HG03354 (cell line): Measurements from ENCODE around the gene PTPRH.
"Not testable (repeated sequence)": the region's sequence is repeated elsewhere in the genome, so short reads cannot be mapped to it uniquely, and the experiment has no call there.

ENCODE experiments used
- ATAC-seq: cut with Tn5 transposase; IDR thresholded peaks from one replicate; pipeline ENCODE4 v1.9.1; 2021; ENCODE audit warnings: mild to moderate bottlenecking; ENCODE audit not compliant: unreplicated experiment, poor library complexity, severe bottlenecking

Gene PTPRH

DNA sequence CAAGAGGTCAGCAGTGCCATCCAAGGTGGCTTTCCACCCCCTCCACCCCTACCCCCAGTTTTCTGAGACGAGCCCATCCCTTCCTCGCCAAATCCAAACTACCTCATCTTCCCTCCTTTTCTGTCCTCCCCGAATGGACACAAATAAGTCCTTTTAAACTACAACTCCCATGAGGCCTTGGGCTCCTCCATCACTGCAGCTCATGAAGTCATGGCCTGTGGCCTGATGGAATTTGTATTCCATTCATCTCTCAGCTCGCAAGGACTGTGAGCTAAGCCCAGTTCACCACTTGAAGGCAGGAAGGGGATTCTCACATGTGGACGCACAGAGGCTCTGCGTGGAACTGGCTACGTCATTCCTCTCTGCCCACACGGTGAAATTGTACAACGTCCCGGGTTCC, 12.5 kb downstream of the PTPRH start:
- no peak for ATAC-seq

DNA sequence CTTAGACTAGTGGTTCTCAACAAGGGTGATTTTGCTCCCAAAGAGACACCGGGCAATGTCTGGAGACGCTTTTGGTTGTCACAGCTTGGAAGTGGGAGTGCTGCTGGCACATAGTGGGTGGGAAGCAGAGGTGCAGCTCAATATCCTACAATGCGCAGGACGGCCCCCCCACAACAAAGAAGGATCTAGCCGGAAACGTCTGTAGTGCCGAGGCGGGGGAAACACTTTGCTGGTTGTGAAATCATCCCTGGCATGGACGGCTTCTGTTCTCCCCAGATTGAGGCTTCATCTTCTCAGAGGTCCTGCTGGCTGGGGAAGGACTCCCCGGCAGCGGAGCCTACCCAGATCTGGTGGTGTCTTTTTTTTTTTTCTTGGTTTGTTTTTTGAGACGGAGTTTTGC, 15.8 kb downstream of the PTPRH start:
- ATAC-seq: no peak

DNA sequence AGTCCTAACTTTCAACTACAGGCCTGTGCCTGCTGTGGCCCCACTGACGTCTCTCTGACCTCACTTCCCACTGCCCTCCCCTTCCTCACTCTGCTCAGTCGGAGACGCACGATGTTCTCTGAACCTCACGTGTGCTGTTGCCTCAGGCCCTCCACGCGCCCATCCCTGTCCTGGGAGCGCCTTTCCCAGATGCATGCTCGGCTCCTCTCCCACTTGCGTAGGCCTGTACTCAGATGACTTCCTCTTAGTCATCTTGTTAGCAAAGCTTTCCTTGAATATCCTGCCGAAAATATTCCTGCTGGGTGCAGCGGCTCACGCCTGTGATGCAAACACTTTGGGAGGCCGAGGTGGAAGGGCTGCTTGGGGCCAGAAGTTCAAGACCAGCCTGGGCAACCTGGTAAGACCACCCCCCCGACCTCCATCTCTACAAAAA, 19.9 kb downstream of the PTPRH start:
- ATAC-seq: no peak

- no peak for ATAC-seq
These were observed 20.7 kb downstream of the PTPRH start for GRCh38 chr19:55188625-55189024.

- ATAC-seq: no peak
These were observed 23.2 kb downstream of the PTPRH start for GRCh38 chr19:55186080-55186479.

- ATAC-seq: no peak
These were observed 27.6 kb downstream of the PTPRH start for GRCh38 chr19:55181740-55182139.

DNA sequence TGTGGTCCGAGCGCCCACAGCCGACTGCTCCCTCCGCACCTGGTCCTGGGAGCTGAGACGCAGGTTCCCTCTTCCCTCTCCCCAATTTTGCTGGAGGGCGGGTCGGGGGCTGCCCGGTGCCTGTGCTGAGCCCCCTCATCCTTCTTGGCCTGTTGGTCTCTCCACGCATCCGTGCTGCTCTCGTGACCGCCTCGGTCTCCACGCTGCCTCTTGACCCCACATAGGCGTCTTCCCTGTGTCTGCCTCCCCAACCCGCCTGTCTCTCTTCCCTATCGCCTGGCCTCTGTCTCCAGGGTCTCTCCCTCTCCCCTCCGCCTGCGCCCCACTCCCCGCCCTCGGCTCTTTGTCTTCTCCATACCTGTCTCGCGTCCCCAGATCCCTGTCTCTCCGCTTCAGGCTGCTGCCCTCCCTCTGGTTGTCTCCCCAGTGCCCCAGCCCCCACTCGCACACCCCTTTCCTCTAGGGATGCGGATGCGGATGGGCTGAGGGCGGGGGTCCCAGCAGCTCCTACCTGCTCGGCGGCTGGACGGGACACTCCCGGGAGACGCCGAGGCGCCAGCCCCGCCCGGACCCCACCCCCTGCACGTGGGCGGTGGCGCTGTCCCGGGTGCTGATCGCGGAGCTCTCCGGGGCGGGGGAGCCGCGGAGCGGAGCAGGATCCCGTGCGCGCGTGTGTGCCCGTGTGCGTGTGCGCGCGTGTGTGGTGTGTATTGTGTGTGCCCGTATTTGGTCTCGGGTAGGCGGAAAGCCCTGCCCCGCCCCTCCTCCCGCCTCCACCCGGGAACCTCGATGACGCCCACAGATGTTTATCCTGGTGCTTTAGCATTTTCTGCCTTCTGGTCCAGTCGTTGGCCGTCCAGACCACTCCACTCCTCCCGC, 29.5 kb downstream of the PTPRH start, which contains the start of gene SYT5:
Gene SYT5, minus strand, starts transcription at position 684 of the 879 bp plus-strand sequence. CDS start 1,248 bp downstream, outside the sequence.
- peak; percentile 21 for ATAC-seq

DNA sequence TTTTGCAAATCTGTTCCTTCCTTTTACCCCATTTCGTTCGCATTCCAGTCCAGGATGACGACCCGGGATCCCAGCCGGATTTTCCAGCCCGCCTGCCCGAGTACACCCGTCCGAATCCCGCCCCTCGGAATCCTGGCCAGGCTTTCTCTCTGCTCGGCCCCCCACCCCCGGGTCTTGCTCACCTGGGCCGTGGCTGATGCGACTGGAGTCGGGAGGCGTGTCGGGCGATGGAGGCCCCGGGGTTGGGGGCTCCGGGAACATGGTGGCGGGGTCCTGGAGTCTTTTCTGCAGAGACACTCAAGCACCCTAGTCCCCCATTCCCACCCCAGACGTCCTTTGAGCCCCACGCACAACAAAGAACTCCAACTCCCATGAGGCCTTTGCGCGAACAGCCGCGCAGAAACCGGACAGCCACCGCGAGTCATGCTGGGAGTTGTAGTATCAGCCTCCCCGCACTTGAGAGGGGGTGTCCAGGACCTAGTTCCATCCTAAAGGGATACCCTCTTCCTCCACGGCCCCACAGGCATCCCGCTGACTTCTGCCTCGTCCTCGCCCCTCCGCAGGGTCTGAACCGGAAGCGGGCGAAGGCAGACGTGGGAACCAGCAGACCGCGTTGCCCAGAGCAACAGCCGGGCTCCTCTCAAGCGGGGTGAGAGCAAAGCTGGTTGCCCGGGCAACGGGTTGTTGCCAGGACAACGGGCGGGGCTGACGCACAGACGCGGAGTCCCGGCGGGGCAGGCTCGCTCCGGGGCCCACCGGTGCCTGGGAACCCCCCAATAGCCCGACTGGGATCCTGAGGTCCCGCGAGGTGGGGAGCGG, 30.3 kb downstream of the PTPRH start:
- peak; percentile 83 for ATAC-seq

DNA sequence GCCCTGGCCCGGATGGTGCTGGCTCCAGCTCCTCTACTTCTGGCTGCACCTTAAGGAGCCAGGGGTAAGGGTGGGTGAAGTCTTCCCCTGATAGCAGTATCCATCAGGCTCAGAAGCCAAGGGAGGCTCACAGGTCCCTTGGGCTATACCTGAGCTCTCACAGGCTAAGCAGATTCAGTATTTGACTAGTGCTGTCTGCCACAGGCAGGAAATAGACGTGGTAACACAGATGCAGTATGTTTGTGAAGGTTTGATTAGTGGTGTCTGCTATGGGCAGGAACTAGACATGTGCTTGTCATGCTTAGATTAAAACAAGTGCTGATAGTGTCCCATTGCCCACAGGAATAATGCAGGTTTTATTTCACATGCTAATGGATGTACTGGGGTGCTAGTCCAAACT, 33.2 kb downstream of the PTPRH start:
- ATAC-seq: no peak

GRCh38 chr19:55175117-55175867, 34.0 kb downstream of the PTPRH start:
- no peak for ATAC-seq

DNA sequence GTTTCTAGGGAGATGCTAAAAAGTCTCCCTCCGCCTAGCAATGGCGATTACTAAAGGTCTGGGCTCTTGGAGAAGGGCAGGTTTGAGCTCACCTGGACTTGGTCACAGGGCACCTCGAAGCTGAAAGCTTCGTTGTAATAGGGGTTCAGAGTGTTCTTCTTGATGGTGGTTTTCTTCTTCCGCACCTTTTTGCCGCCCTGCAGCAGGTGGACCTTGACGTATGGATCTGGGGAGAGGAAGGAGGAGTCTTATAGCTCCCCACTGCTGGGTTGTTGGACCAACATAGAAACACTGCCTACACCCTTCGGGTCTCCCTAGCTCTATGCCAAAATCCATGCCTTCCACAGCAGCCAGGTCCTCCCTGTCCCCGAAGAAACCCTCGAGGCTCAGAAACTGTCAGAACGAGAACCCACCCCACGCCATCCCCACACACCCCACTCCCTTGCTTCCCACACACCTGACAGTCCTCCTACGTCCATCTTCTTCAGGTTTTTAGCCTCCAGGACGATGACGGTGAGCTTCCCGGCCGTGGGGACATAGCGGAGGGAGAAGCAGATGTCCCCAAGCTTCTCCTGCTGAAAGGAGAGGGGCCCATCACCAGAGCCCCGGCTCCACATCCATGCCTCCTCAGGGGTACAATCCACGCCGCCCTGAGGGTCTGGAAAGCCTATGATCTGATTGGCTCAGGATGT, 34.7 kb downstream of the PTPRH start:
- ATAC-seq: no peak

GRCh38 chr19:55173714-55174409, 35.4 kb downstream of the PTPRH start:
- no peak for ATAC-seq

DNA sequence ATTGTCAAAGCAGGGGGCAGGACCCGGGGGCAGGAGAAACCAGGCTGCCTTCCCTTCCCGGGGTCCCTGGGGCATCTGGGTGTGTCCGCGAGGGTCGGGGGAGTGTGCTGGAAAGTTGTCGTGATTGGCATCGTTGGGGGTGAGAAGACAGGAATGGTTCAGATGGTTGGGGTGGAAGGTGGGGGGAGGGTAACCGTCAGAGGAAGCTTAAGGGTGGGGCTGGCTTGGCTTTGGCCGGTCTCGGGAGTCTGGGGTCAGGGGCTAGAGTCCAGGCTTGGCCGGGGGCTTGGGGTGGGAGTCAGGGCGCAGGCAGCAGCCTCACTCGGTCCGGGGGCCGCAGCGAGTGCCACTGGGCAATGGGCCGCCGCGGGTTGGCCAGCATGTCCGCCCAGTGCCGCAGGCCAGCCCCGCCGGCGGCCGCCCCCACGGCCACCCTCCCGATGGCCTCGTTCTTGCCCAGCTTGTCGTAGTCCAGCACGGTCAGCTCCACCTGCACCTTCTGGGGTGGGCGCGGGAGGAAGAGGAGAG, 36.1 kb downstream of the PTPRH start:
- no peak for ATAC-seq

DNA sequence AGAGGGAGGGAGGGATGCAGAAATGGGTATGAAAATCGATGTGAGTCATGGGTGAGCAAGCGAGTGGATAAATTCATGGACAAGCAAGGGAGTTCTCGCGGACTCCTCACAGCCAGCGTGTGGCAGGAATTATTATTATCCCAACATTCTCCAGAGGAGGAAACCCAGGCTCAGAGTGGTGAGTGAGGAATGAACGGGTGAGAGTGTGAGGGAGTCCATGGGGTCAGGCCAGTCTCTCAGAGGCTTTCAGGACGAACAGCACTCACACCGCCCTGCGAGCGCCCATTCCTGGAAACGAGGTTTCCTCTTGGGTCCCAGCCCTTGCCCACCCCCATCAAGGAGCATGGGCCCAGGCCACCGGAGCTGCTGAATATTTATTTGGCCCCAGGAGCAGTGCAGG, 36.6 kb downstream of the PTPRH start:
- ATAC-seq: no peak

GRCh38 chr19:55172318-55172717, 37.0 kb downstream of the PTPRH start:
- ATAC-seq: not testable (repeated sequence)

- ATAC-seq: no peak
These were observed 37.9 kb downstream of the PTPRH start for GRCh38 chr19:55171440-55171839.

DNA sequence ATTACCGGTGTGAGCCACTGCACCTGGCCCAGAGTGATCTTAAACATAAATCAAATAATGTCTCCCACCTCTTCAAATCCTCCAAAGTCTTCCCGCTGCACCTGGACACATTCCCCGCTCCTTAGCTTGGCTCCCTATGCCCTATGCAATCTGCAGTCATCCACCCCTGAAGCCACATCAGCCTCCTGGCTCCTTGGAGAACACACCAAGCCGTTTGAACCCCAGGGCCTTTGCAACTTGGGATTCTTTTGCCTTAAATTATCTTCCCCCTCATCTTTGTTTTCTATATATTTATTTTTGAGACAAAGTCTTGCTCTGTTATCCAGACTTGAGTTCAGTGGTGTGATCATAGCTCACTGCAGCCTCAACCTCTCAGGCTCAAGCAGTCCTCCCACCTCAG, 40.2 kb downstream of the PTPRH start:
- no peak for ATAC-seq

- ATAC-seq: peak; percentile 88
These were observed 42.6 kb downstream of the PTPRH start, which contains the start of gene DNAAF3 for GRCh38 chr19:55166530-55167268. TSS of gene DNAAF3 (minus strand) at chr19:55166613. CDS start at chr19:55166413, 200 bp downstream.
